Erythroblast (primary cell): Measurements from ENCODE around the gene FOXE1.

ENCODE experiments used
- DNase-seq, 2 experiments: peaks; one replicate each; lab custom pipeline; 2025; lab: John Stamatoyannopoulos, UW
- GATA1 ChIP-seq: IDR thresholded peaks from 2 replicates; pipeline ENCODE4 v1.6.1; 2011; ENCODE audit warnings: low read depth, mild to moderate bottlenecking, control low read depth, low read length, moderate library complexity
- POLR2A ChIP-seq: IDR thresholded peaks from 2 replicates; pipeline ENCODE4 v1.6.1; 2011; ENCODE audit warnings: mild to moderate bottlenecking, low read length

FOXE1 gene

GRCh38 chr9:97831843-97832636, 21.0 kb upstream of the FOXE1 start:
- DNase-seq: no peak
- TF ChIP-seq GATA1 (no peak), POLR2A (no peak)

- DNase-seq: no peak
- TF ChIP-seq POLR2A (no peak), GATA1 (no peak)
These were observed 12.5 kb upstream of the FOXE1 start for GRCh38 chr9:97840521-97840920.

GRCh38 chr9:97842960-97843359, 10.1 kb upstream of the FOXE1 start:
- TF ChIP-seq POLR2A (no peak), GATA1 (no peak)
- DNase-seq: no peak

- no peak for DNase-seq
- TF ChIP-seq GATA1 (no peak), POLR2A (no peak)
These were observed 7.9 kb upstream of the FOXE1 start for GRCh38 chr9:97845130-97845529.

- DNase-seq: no peak
- no peak for TF ChIP-seq POLR2A
- no peak for TF ChIP-seq GATA1
These were observed 7.3 kb upstream of the FOXE1 start for GRCh38 chr9:97845763-97846162.

- no peak for DNase-seq
- no peak for TF ChIP-seq GATA1
- TF ChIP-seq POLR2A: no peak
These were observed 6.7 kb upstream of the FOXE1 start for GRCh38 chr9:97846347-97846746.

- no peak for DNase-seq
- TF ChIP-seq POLR2A (no peak), GATA1 (no peak)
These were observed 5.4 kb upstream of the FOXE1 start for GRCh38 chr9:97847474-97848214.

GRCh38 chr9:97848215-97848479, 4.9 kb upstream of the FOXE1 start:
- no peak for TF ChIP-seq GATA1
- no peak for TF ChIP-seq POLR2A
- no peak for DNase-seq

GRCh38 chr9:97848480-97849237, 4.4 kb upstream of the FOXE1 start:
- DNase-seq: no peak
- TF ChIP-seq GATA1: no peak
- no peak for TF ChIP-seq POLR2A

GRCh38 chr9:97849980-97850379, 3.0 kb upstream of the FOXE1 start:
- DNase-seq: no peak
- TF ChIP-seq POLR2A (no peak), GATA1 (no peak)

- TF ChIP-seq GATA1 (no peak), POLR2A (no peak)
- no peak for DNase-seq
These were observed 2.1 kb upstream of the FOXE1 start for GRCh38 chr9:97850746-97851445.

GRCh38 chr9:97851446-97851883, 1.6 kb upstream of the FOXE1 start:
- no peak for TF ChIP-seq GATA1
- TF ChIP-seq POLR2A: no peak
- DNase-seq: no peak

GRCh38 chr9:97852001-97852398, 1.0 kb upstream of the FOXE1 start:
- TF ChIP-seq GATA1 (no peak), POLR2A (no peak)
- no peak for DNase-seq
